Measurements from ENCODE around the gene PGC.

PGC gene

DNA sequence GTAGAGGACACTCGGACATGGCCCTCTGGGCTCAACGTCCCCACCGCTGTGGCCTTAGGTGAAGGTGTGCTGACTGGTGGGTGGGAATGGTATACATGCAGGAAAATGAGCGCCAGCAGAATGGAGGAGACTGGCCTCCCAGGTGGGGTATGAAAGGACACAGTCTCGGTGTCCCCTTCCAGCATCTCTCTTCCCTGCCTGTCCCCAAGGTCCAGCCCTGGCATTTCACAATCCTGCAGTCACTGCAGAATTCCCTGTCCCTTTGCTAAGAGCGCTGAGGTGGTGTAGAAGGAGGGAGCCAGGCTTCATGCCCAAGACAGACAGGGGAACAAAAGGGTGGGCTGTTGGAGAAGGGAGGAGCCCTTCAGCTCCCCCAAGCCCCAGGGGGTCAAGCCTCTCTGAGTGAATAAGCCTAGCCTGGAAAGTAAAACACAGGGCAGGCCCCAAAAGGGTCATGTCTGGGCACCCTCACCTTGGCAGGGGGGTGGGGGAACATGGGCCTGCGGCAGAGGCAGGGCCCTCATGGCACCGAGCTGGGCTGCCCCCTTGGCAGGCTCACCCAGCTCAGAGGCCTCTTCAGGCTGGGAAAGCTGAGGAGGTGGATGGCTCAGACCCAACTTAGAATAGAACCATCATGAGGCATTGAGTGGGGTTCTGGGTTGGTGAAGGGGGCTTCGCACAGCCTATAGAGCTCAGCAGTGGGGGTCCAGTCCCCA lies 35.7 kb downstream of the PGC start:
- no peak for DNase-seq

DNA sequence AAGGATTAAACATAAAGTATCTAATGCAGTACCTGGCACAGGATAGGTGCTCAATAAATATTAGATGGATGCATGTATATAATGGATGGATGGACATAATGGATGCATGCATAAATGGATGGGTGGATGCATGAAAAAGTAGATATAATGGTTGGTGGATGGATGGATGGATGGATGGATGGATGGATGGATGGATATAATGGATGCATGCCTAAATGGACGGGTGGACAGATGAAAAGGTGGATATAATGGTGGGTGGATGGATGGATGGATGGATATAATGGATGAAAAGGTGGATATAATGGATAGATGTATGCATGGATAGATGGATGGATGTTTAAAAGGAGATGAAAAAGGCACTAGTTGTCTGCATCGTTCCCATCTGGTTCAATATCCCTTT lies 37.8 kb downstream of the PGC start:
- DNase-seq = no peak

DNA sequence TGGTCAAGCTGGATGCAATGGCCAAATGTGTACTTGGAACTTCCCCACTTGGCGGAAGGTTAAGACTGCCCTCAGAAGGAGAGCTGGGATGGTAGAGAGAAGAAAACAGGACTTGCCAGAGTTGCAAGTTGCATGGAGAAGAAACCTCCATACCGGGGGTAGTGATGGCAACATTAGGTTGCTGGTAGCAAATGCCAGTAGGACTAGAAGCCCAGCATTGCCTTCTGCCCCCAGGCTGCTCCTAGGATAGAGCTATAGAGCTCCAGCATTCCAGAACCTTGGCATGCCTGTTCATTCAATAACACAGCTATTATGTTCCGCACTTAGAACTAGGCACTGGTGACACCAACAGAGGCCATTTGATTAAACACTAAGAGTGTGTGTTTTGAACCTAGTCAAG lies 38.3 kb downstream of the PGC start:
- DNase-seq = no peak

DNA sequence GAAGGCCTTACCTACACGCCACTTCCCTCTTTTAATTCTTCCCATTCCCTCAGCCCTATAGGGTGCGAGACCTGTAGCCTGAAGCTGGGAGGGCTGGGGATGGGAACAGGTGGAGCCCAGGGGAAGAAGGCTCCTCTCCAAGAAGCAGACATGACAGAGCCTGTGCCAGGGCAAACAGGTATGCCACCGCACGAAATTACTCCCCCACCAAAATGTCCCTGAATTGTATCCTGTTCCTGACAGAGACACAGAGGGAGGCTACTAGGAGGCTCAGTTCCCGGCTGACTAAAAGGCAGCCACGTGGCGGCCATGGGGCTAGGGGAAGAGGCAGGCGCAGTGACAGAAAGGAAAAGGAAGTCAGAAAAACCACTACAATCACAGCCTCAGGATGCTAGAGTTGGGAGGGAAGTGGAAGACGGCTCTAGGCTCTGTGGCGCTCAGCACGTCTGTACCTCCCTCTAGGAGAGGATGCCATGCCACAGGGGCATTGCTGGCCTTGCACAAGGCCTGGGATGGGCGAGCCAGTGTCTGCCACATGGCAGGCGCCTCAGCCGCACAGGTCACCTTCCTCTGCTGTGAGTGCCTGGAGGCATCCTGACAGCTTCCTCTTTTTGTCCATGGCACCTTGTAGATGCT lies 39.5 kb downstream of the PGC start:
- peak; percentile 16 for DNase-seq

DNA sequence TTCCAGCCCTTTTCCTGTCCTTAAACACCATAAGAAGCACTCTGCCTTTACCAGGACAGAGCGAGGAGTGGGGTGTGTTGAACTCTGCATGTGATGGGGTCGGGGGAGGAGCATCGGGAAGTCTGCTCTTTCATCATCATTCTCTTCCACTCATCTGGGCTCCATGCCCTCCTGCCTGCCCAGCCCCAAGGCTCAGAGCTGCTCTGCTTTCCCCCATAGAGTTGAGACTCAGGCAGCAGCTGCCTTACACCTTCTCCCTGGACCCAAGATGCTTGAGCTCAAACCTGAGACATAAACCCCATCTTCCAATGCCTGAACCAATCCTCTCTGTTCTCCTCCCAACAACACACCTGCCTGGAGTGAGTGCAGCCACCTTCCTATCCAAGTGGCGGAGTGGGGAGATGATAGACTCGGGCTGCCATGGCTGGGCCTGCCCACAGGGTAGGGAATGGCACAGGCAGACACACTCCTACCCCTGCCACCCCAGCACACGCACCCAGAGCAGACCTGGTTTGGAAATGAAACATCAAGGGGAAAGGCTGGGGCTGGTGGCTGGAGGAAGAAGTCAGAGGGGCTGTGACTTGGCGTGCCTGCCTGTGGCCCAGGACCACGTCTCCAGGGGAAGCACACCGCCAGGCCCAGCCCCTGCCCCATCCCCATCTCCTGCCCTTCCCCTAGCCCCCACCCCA lies 40.2 kb downstream of the PGC start:
- peak; percentile 46 for DNase-seq

DNA sequence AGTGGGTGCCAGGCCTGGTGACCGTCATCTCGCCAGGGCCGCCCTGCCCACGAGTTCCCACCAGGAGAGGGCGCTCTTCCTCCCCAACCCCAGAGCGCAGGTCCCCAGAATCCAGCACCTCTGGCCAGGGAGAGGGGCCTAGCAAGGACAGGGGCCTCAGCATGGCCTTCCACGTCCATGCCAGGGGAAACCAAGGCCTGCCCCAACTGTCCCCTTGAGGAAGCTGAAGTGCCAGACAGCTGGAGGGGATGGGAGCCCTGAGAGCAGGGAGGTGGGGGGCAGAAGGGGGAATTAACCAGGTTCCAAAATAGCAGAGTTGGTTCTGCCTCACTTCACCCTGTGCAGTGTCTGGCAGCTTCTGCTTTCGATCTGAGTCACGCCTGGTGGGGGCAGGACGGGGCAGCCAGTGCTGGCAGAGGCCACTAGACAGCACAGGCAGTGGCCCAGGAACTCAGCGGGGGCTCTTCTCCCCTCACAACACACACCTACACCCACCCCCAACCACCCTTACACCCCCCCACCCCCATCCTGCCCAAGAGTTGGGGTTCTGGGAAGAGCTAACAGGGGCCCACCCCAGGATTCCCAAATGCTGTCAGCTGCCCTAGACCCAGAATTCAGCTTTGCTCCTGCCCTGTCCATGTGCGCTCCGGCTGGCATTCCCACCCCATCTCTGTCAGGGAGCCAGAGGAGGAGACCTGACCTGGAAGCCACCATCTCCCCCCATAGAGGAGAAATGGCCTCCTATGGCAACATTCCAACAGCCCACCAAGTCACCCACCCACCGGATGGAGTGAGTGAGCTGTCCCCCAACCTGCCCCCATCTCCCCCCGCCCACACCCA lies 41.0 kb downstream of the PGC start:
- DNase-seq = peak; percentile 87

DNA sequence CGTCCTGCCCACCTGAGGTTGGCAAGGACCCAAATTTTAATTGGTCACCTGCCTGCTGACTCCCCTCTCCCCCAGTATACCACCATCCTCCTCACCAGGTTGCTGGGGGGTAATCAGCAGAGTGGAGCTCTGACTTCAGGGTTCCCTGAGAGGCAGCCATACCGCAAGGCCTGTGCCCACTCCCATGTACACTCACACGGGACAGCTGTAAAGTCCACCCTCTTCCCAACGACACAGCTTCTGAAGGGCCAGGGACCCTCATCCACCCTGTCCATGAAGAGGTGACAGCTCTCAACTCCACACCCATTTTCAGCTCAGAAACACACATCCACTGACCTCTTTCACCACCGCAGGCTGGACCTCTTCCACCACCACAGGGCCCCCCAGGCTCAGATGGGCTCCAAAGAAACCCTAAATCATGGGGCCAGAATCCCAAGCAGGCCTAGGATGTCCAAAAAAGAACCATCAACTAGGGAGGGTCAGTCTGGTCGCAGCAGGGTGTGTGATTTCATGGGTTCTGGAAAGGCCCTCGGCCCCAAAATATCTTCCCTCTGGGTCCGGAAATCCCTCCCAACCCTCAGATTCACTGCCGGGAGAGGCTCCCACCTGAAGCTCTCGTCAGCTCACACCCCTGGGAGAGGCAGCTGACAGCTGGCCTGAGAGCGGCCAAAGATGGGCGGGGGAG lies 41.7 kb downstream of the PGC start:
- peak; percentile 75 for DNase-seq

DNA sequence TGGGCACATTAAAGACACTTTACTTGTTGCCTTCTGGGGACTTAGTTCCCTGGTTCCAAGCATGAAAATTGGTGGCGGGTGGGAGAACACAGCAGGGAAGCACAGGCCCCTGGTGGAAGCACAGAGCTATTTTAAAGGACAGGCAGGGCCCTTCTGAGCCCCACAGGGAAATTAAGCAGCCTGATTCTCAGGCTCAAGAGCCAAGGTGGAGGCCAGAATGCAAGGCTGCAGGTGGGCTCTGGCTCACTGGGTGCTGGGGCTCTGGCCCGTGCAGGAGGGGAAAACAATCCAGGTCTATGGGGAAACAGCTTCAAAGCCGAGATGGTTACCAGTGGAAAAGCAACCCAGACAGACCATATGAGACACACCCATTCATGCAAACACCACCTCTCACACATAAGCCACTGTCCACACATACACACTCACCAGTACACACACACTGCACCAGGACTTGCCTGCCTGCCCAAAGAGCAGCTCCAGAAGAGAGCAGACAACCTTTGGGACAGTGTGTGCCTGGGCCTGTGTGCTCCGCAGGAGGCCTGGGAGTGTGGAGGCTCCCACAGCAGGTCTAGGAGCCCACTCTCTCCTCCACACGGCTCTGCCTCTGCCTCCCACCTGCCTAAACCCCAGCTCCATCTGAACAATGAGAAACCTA lies 42.4 kb downstream of the PGC start:
- peak; percentile 60 for DNase-seq

DNA sequence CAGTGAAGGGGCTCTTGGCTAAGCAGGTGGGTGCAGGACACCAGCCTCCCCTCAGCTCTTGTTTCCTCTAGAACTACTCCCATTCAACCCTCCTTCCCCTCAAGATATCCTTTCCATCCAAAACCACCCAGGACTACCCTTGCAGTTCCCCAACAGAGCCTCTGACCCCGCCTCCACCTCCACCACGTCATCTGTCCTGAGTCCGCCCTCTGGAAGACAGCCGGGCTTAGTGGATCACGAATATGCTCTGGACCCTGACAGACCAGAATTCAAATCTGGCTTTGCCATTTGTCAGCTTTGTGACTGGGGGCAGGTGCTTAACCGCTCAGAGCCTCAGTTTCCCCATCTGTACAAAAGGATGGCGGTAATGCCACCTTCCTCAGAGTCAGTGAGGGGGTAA lies 43.2 kb downstream of the PGC start:
- DNase-seq = no peak

DNA sequence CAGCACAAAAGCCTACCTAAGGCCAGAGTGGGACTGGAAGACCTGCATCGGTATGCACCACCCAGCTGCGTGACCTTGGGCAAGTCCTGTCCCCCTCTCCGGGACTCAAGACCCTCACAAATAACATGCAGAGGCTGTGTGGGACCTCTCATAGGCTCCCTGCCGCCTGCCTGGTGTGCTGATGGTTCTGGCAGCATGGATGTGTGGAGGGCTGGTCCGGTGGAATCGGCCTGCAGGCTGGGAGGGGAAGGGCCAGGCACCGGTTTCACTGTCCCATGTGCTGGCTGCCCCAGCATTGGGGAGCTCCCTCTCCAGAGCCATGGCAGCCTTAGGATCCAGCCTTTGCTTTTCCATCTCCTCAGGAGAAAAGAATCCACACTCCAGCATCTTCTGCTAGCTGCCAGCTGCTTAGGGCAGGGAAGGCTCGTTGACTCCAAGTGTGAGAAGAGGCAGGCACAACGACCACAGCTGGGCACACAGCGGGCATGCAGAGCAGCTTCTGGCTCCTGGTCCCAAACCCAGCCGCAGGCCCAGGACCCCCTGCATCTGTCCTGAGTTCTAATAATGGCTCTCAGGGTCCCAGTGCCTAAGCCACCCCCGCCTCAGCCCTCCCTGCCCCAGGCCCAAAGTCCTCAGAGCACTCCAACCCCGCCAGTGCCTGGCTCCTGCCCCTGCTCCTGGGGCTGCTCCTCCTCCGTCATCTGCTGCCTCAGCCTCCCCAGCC lies 44.3 kb downstream of the PGC start:
- DNase-seq = no peak

DNA sequence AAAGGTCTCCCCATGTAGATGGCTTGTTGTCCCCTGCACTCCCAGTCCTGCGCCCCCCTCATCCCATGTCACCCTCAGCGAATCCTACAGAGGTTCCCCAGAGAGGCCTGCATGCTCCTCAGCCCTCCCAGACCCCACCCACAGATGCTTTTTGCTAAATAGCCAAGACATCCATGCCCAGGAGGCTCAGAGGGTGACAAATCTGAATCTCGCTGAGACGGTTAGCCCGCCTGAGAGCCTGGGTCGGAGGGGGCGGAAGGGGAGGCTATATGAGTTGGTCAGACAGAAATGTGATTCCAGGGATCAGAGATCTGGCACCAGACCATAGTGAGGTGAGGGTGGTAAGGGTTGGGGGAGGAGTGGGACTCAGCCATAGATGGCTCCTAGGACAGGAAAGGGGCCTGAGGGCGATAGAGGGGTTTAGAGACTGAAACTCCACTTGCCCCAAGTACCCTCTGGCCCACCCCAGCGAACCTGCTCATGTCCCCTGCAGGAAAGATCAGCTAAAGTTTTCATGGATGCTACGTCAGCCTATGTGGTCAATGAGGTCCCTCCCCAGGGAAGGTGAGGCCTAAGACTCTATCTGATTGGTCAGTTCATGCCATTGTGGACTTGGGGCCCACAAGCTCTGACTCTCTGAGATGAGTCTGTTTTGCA lies 45.0 kb downstream of the PGC start:
- no peak for DNase-seq

DNA sequence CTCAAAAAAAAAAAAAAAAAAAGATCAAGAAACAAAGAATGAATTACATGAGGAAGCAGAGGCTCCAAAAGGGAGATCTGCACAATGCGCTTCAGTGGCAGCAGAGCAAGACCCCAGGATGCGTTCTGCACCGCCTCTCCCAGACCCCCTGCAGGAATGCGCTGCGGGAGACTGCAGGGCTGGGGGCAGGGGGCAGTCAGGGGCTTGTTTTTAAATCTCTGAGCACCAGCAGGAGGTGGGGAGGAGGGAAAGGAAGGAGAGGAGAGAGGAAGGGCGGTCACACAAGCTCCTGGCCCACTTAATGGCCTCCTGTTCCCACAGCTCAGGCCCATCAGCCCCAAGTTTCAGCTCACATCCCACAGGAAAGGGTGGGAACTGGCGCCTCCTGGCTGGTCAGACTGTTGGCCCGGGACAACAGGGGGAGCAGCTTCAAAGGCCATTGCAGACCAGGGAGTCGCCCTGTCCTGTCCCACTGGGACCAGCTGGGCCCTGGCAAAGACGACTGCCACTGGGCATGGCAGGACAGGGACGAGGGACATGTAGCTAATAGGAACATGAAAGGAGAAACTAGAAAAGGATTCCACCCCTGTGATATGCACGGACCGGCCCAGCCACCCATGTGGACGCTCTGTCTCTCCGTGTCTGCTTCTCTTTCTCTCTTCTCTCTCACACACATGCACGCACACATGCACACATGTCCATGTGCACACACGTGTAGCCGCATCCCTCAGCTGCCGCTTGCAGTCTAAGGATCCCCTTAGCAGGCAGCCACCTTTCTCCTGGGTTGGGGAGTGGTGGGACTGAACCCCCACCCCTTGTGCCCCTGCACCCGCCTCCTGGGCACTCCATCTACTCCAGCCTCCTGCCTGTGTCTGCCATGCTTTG lies 46.5 kb downstream of the PGC start:
- DNase-seq = peak; percentile 34

DNA sequence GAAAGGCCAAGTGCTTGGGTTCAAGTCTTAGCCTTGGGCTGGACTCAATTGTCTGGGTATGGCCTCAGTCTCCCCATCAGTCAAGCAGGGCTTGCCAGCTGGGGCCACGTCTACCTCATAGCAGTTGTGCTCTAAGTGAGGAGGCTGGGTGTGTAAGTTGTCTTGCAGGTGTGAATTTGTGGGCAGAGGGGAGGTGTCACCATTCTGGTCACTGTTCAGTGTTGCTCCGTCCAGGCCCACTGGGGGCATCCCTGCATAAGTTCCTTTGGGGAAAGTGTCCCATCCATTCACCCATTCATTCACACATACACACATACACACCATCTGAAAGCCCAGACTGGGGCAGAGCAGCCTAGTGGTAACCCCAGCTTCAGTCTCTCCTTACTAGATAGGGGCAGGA lies 48.1 kb downstream of the PGC start:
- no peak for DNase-seq

DNA sequence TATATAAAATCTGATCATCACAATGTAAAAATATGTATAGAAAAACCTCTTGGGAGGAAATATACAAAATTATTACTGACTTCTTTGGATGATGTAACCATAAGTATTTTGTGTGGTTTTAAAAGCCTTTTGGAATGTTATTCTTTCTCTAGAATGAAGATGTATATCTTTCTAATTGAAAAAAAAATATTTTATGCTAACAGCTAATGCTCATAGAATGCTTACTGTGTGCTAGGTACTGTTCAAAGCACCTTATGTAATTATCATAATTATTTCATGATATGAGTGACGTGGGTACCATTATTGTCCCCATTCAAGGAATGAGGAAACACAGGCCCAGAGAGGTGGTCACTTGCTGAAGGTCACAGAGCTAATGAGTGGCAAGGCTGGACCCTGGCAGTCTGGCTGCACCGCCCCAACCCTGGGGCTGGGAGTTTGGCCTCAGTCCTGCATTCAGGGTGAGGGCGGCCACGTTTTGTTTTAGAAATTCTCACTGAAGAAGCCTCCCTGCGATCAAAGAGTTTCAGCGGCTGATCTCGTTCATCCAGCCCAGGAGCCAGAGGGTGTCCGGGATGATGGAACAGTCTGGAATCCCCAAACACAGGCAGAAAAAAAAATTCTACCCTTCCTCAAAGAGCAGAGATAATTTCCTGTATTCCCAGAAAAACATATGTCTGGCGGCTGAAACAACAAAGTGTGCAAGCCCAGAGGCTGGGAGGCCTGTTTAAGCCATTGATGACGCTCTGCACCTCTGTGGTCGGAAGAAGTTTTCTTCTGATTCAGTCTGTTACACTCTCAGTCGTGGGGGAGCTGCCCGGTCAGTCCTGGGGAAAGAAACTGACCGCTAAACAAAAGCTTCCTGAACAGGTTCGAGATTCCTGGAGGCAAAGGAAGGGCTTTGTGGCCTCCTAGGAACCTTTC lies 49.1 kb downstream of the PGC start:
- no peak for DNase-seq

DNA sequence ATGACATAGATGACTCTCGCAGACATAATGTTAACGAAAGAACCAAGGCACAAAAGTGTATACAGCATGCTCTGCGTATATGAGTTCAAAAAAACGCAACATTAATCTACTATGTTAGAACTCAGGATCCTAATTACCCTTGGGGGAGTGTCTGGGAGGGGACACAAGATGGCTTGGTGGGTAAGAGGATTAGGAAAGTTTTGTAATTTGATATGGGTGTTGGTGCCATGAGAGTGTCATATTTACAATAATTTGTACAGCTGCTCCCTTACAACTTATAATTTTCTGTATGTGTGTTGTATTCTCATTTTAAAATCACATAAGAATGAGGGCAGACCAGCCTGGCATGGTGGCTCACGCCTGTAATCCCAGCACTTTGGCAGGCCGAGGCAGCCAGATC lies 50.4 kb downstream of the PGC start:
- peak; percentile 62 for DNase-seq

DNA sequence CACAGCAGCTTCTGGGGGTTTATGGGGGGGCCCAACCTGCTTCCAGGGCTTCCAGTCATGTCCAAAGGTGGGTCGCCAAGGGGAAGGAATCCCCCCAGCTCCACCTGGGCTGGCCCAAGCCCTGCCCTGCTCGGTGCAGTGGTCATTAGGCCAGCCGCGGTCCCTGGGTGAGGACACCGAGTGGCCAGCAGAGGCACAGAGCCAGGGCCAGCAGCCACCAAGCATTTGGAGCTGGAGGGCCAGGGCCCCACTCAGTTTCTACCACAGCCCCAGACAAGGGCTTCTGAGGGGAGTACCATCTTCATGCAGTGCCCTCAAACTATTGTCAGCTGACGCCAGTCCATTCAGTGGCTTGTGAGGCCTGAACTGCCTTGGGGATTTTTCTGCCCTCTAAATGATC lies 51.4 kb downstream of the PGC start:
- no peak for DNase-seq

DNA sequence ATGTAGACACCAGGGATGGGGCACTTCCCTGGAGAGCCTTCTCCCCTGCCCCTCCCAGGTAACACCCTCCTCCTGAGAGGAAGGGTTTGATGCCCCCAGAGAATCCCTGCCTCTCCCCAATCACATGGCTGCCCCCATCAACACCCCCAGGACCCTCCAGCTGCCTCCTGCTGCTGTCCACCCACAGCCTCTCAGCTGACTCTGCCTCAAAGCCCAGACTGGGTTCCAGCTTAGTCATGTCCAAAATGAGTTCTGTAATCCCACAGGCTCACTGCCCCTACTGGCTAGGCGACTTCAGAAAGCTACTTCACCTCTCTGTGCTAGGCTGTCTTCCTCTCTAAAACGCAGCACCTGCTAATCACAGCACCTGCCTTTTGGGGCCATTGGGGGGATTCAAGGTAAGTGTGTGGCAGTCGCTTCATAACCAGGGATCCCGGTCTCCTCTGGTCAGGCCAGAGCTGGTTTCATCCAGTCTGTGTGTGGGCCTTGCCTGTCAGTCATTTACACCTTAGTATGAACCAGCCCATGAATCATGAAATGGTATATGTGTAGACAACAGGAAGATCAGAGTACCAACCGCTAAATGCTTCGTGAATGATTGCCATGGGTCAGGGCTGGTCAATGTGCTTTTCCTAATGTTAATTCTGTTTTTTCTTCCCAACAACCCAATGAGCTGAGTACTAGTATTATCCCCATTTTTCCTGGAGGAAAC lies 52.2 kb downstream of the PGC start:
- no peak for DNase-seq

Data from NCI-H69 (cell line).